CD14-positive monocyte (primary cell): Measurements from ENCODE around the gene CA10. TPM values are rescaled to one million over a fixed set of nuclear protein-coding genes. Genes with fewer than 3 reads are reported as not detected.
A peak's percentile ranks its signal among the peaks of the same experiment; 100 is the strongest.

Experiments used
- DNase-seq, 3 donors: peaks; one replicate each; pipeline ENCODE4 v3.0.0-alpha.2; 2011 to 2022
- H2AFZ ChIP-seq: 2 replicates; pipeline ENCODE4 v1.6.0; 2012; ENCODE audit warnings: mild to moderate bottlenecking, low read depth, low read length, inconsistent platforms; ENCODE audit not compliant: insufficient read depth, poor library complexity, severe bottlenecking
- H3K27ac ChIP-seq, 2 donors: 1 replicate in 1 of 2; 2 replicates in 1 of 2; pipeline ENCODE4 v1.5.1; 2012 to 2013; ENCODE audit warnings: low read length in 2 of 2, control low read depth in 1 of 2, inconsistent platforms in 1 of 2, low read depth in 1 of 2, mild to moderate bottlenecking in 1 of 2
- H3K27me3 ChIP-seq, 2 donors: one replicate each; pipeline versions ENCODE4 v1.6.0 to v1.6.1; 2011 to 2013; ENCODE audit warnings: low read length in 2 of 2; ENCODE audit not compliant: control insufficient read depth in 2 of 2, insufficient read depth in 2 of 2
- H3K36me3 ChIP-seq, 2 donors: replicated peaks in 1 of 2; 1 replicate in 1 of 2; 2 replicates in 1 of 2; pipeline versions ENCODE4 v1.5.1 to v1.6.1; 2012 to 2013; ENCODE audit warnings: low read length in 2 of 2, control low read depth in 1 of 2, inconsistent platforms in 1 of 2, mild to moderate bottlenecking in 1 of 2; ENCODE audit not compliant: insufficient read depth in 2 of 2, control insufficient read depth in 1 of 2
- H3K4me1 ChIP-seq, 2 donors: 1 replicate in 1 of 2; 2 replicates in 1 of 2; pipeline versions ENCODE4 v1.5.1 to v1.6.1; 2012 to 2013; ENCODE audit warnings: low read length in 2 of 2, control low read depth in 1 of 2, inconsistent platforms in 1 of 2, mild to moderate bottlenecking in 1 of 2, moderate library complexity in 1 of 2; ENCODE audit not compliant: insufficient read depth in 2 of 2, control insufficient read depth in 1 of 2
- H3K4me2 ChIP-seq: replicated peaks from 2 replicates; pipeline ENCODE3; 2012; ENCODE audit warnings: low read length, moderate library complexity, mild to moderate bottlenecking; ENCODE audit not compliant: poor library complexity, severe bottlenecking; ENCODE audit errors: extremely low read depth
- H3K4me3 ChIP-seq, 3 experiments: fragments of 200-600 bp in 1 of 3; sonication (generic) in 1 of 3; replicated peaks in 1 of 3; 1 replicate in 2 of 3; 2 replicates in 1 of 3; pipeline ENCODE4 v1.5.1; 2011 to 2013; ENCODE audit warnings: low read length in 3 of 3, mild to moderate bottlenecking in 3 of 3, control low read depth in 2 of 3, low read depth in 2 of 3, inconsistent platforms in 1 of 3, moderate library complexity in 1 of 3
- H3K79me2 ChIP-seq: 2 replicates; pipeline ENCODE4 v1.6.0; 2012; ENCODE audit warnings: mild to moderate bottlenecking, control low read depth, inconsistent platforms, low read length, moderate library complexity; ENCODE audit not compliant: insufficient read depth
- H3K9ac ChIP-seq: 2 replicates; pipeline ENCODE4 v1.6.0; 2017; ENCODE audit warnings: low read length, mild to moderate bottlenecking; ENCODE audit not compliant: insufficient read depth, poor library complexity, severe bottlenecking
- H3K9me3 ChIP-seq, 2 donors: replicated peaks in 1 of 2; 1 replicate in 1 of 2; 2 replicates in 1 of 2; pipeline versions ENCODE4 v1.5.1 to v1.6.1; 2012 to 2013; ENCODE audit warnings: low read length in 2 of 2, control low read depth in 1 of 2; ENCODE audit not compliant: control insufficient read depth in 1 of 2, insufficient read depth in 1 of 2
- H4K20me1 ChIP-seq: 2 replicates; pipeline ENCODE4 v1.6.0; 2012; ENCODE audit warnings: mild to moderate bottlenecking, low read length, control low read depth, moderate library complexity; ENCODE audit not compliant: insufficient read depth
- H3K27ac Mint-ChIP-seq, 7 donors: one replicate each; pipeline ENCODE4 v1.8.0; 2020; ENCODE audit warnings: mild to moderate bottlenecking in 7 of 7, mixed read lengths in 7 of 7, moderate library complexity in 6 of 7, inconsistent platforms in 2 of 7
- H3K27me3 Mint-ChIP-seq, 3 donors: one replicate each; pipeline ENCODE4 v1.8.0; 2021 to 2022; ENCODE audit warnings: low read depth in 3 of 3, mild to moderate bottlenecking in 3 of 3, mixed read lengths in 3 of 3, moderate library complexity in 3 of 3, inconsistent platforms in 1 of 3
- H3K36me3 Mint-ChIP-seq, 2 donors: one replicate each; pipeline ENCODE4 v1.8.0; 2020; ENCODE audit warnings: mixed read lengths in 2 of 2, inconsistent platforms in 1 of 2, mild to moderate bottlenecking in 1 of 2
- H3K4me1 Mint-ChIP-seq: one replicate; pipeline ENCODE4 v1.8.0; 2020; ENCODE audit warnings: mild to moderate bottlenecking, mixed read lengths
- H3K4me3 Mint-ChIP-seq, 2 donors: one replicate each; pipeline ENCODE4 v1.8.0; 2020; ENCODE audit warnings: mild to moderate bottlenecking in 2 of 2, mixed read lengths in 2 of 2, moderate library complexity in 1 of 2
- H3K9me3 Mint-ChIP-seq, 7 donors: one replicate each; pipeline ENCODE4 v1.8.0; 2020 to 2022; ENCODE audit warnings: mixed read lengths in 7 of 7, mild to moderate bottlenecking in 6 of 7, moderate library complexity in 6 of 7, inconsistent platforms in 2 of 7
- CTCF ChIP-seq: fragments of 200-600 bp; IDR thresholded peaks from one replicate; pipeline ENCODE4 v1.8.0; 2022; ENCODE audit warnings: antibody characterized with exemption, mild to moderate bottlenecking
- WGBS: methylation state at CpG from one replicate; pipeline ENCODE4 v1.1.5; 2013; ENCODE audit warnings: missing lambda C conversion rate; ENCODE audit not compliant: insufficient coverage; 5-methylcytosine and 5-hydroxymethylcytosine counted together
- intact Hi-C, 2 donors: fragments of 100-400 bp; cut with micrococcal nuclease; formaldehyde crosslinking; loops; one replicate each; pipeline versions ENCODE4 v1.15.0 to v1.15.1; 2023
- polyA plus RNA-seq, 3 donors: library from polyadenylated mRNA; depleted of rRNA in 1 of 3; unstranded in 2 of 3; stranded (reverse) in 1 of 3; fragments of 300-500 nt in 2 of 3; fragments of >200 nt in 1 of 3; fragmentation: Illumina TruSeq in 2 of 3; gene quantifications; 1 replicate in 2 of 3; 2 replicates in 1 of 3; pipeline ENCODE4 v1.2.3, GENCODE V29; 2012 to 2021

CA10 gene
- polyA plus RNA-seq, 3 donors, result not detected

GRCh38 chr17:52106638-52107261 is 51.8 kb downstream of the CA10 start:
- Histone ChIP-seq H3K36me3 (no peaks in the 10 kb centered on the region), H3K9ac (no peak overlapping the region), H3K27me3 (no peaks in the 10 kb centered on the region), H3K9me3 (no peaks in the 10 kb centered on the region), H2AFZ (no peak overlapping the region), H3K4me2 (no peak overlapping the region), H3K27ac (no peak overlapping the region), H3K4me1 (no peaks in the 10 kb centered on the region), H3K79me2 (no peaks in the 10 kb centered on the region), H4K20me1 (no peaks in the 10 kb centered on the region), H3K4me3 (no peak overlapping the region)
- intact Hi-C loops, result loop anchor here in 1 of 2 donors (10.0 kb wide), 1 partner anchor 732 kb away; no protein-coding TSS in a partner anchor
- Mint-ChIP-seq H3K36me3 (no peaks in the 10 kb centered on the region), H3K27me3 (peaks cover 0 to 9% (median 2%) of the 10 kb centered on the region in 3 donors), H3K4me1 (no peaks in the 10 kb centered on the region), H3K27ac (no peak overlapping the region), H3K4me3 (no peak overlapping the region), H3K9me3 (peaks cover 0 to 2% (median 0%) of the 10 kb centered on the region in 7 donors)
- WGBS, result no CpG with 5 or more reads among the region's 7 CpGs
- DNase-seq, result peak in 2 of 3 donors; percentile 9 to 12
- TF ChIP-seq CTCF, result peak; percentile 83

- Mint-ChIP-seq H3K4me1 (no peaks in the 10 kb centered on the region), H3K36me3 (no peaks in the 10 kb centered on the region)
- intact Hi-C loops, result loop anchor here in 1 of 2 donors (10.0 kb wide), 1 partner anchor 731 kb away; no protein-coding TSS in a partner anchor
Measured at GRCh38 chr17:52106072-52106471, 52.4 kb downstream of the CA10 start.

More at GRCh38 chr17:52106072-52106471, 52.4 kb downstream of the CA10 start:
- no peaks in the 10 kb centered on the region for H3K4me1 ChIP-seq
- H2AFZ ChIP-seq, result no peak overlapping the region
- no peak for DNase-seq
- no peak overlapping the region for H3K27ac Mint-ChIP-seq
- H3K36me3 ChIP-seq, result no peaks in the 10 kb centered on the region
- peaks cover 0 to 2% (median 0%) of the 10 kb centered on the region in 7 donors for H3K9me3 Mint-ChIP-seq
- H3K9me3 ChIP-seq, result no peaks in the 10 kb centered on the region
- H3K9ac ChIP-seq, result no peak overlapping the region
- H3K27me3 Mint-ChIP-seq, result peaks cover 0 to 10% (median 2%) of the 10 kb centered on the region in 3 donors
- H3K4me3 ChIP-seq, result no peak overlapping the region
- no peaks in the 10 kb centered on the region for H3K27me3 ChIP-seq
- no peak for TF ChIP-seq CTCF
- no peak overlapping the region for H3K4me3 Mint-ChIP-seq
- no peak overlapping the region for H3K27ac ChIP-seq
- H3K4me2 ChIP-seq, result no peak overlapping the region
- no peaks in the 10 kb centered on the region for H4K20me1 ChIP-seq
- WGBS, result 76% methylated on average over 3 of the region's 8 CpGs
- no peaks in the 10 kb centered on the region for H3K79me2 ChIP-seq
